ENCODE data around the gene SEMA3C. TPM values are rescaled to one million over a fixed set of nuclear protein-coding genes. Genes with fewer than 3 reads are reported as not detected.

Gene SEMA3C
- total RNA-seq, 2 donors from 2014 or later = 36.3 to 89.3 TPM

GRCh38 chr7:80896906-80897598 lies 21.8 kb downstream of the SEMA3C start:
- intact Hi-C loops (cut with DNase I) = no loop called here
- DNase-seq (ENCODE audit: low spot score) = no peak

GRCh38 chr7:80895056-80895455 lies 23.8 kb downstream of the SEMA3C start:
- no peak for DNase-seq (ENCODE audit: low spot score)
- intact Hi-C loops (cut with DNase I) = no loop called here

DNA sequence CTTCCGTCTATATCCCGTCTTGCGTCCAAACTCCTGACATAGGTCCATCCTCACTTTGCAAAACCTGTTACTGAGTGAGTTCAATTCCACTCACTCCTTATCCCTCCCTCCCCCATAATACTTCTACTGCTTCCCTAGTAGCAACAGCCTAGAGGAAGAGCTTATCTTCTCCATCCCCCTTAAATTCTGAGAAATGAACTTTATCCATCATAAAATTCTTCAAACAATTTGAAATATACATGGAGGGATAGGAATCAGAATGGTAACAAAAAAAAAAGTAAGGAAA lies 27.6 kb downstream of the SEMA3C start:
- intact Hi-C loops (cut with DNase I) = no loop called here
- no peak for DNase-seq (ENCODE audit: low spot score)

GRCh38 chr7:80890426-80891258 lies 28.2 kb downstream of the SEMA3C start:
- DNase-seq (ENCODE audit: low spot score) = no peak
- intact Hi-C loops (cut with DNase I) = no loop called here

- intact Hi-C loops (cut with DNase I) = no loop called here
- DNase-seq (ENCODE audit: low spot score) = no peak
Observed at GRCh38 chr7:80889525-80889924, 29.3 kb downstream of the SEMA3C start.

DNA sequence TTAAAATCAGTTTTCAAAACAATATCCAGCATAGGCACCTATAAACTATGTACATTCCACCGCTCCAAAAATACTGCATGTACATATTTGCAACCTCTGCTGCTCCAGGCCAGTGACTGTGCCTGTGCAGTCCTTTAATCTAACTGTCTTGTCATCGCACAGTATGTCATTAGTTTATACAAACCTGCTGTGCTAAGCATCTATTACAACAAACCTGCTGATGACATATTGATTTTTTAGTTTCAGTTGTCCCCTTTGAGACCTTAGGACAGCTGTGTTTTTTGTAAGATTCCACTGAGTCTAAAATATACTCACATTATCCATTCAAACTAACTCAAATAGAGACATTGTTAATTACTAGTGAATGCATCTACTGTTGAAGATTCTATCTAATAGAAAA lies 33.1 kb downstream of the SEMA3C start:
- no peak for DNase-seq (ENCODE audit: low spot score)
- intact Hi-C loops (cut with DNase I) = no loop called here

GRCh38 chr7:80884511-80885195 lies 34.2 kb downstream of the SEMA3C start:
- intact Hi-C loops (cut with DNase I) = no loop called here
- no peak for DNase-seq (ENCODE audit: low spot score)

DNA sequence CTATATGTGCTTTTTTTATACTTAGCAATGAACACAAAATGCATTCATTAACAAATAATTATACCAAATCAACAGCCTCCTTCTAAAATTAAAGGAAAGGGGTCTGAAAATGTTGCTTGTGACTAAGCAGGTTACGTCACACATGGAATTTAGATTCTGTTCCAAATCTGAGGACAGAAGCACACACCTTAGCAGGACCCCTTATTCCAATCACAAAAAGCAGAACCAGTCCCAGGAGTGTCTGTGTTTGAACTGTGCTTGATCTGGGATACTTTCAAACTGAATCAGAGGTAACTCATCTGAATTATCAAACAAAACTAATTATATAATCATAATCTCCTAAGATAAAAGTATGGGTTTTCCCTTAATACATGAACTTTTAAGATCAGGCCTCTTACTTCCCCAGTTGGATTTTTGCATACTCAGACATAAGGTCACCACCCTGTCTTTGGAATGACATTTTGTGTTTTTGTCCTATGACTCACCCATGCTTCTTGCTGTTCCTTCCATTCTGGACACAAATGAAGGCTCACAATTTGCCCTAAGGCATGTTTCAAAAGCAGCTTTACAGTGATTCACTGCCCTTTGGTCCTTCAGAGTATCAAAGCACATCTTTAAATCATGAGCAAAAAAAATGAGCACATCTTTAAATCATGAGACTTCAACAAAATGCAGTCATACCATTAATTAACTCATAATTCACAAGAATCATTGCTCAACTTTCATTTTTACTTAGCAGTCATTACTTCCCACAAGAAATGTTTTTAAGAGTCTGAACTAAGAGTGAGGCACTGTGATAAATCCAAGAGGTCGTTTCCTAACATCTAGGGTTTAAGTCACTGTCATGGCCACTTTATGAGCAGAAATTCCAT lies 35.5 kb downstream of the SEMA3C start:
- intact Hi-C loops (cut with DNase I) = no loop called here
- DNase-seq (ENCODE audit: low spot score) = no peak

GRCh38 chr7:80882213-80882801 lies 36.5 kb downstream of the SEMA3C start:
- intact Hi-C loops (cut with DNase I) = no loop called here
- DNase-seq (ENCODE audit: low spot score) = no peak

GRCh38 chr7:80881351-80881900 lies 37.4 kb downstream of the SEMA3C start:
- intact Hi-C loops (cut with DNase I) = no loop called here
- DNase-seq (ENCODE audit: low spot score) = no peak

DNA sequence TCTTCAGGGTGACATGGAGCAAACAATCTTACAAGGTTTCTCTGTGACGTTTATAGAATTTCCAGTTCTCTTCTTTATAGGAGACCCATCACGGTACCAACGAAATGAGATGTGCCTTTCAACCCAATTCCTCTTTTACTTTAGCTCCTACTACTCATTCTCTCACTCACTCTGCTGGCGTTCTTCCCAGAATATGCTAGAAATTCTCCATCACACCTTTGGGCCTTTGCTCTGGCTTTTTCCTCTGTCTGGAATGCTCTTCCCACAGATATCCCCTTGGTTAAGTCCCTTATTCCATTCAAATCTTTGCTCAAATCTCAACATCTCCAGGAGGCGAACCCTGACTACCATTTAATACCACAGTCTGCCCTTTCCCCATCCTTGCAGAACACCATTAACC lies 39.0 kb downstream of the SEMA3C start:
- intact Hi-C loops (cut with DNase I) = no loop called here
- DNase-seq (ENCODE audit: low spot score) = no peak

GRCh38 chr7:80876894-80877414 lies 41.9 kb downstream of the SEMA3C start:
- DNase-seq (ENCODE audit: low spot score) = no peak
- intact Hi-C loops (cut with DNase I) = no loop called here

GRCh38 chr7:80875537-80876120 lies 43.2 kb downstream of the SEMA3C start:
- no peak for DNase-seq (ENCODE audit: low spot score)
- intact Hi-C loops (cut with DNase I) = no loop called here

DNA sequence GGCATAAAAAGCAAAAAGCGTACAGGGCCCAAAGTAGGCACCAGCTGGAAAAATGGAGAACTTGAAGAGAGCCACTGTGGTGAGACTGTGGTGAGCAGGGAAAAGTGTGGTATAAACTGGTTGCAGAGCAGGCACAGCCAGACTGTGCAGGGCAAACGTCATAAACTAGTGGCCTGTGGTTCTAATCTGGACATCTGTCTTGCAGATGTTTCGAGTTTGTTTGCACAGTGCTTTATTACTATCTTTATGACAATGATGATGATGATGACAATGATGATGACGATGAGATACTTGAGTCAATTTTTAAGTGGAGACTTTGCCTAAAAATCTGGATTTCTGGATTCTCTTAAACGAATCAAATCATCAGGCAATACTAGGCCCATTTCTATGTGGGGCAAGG lies 45.7 kb downstream of the SEMA3C start:
- DNase-seq (ENCODE audit: low spot score) = no peak
- intact Hi-C loops (cut with DNase I) = no loop called here

GRCh38 chr7:80871228-80871627 lies 47.6 kb downstream of the SEMA3C start:
- intact Hi-C loops (cut with DNase I) = no loop called here

DNA sequence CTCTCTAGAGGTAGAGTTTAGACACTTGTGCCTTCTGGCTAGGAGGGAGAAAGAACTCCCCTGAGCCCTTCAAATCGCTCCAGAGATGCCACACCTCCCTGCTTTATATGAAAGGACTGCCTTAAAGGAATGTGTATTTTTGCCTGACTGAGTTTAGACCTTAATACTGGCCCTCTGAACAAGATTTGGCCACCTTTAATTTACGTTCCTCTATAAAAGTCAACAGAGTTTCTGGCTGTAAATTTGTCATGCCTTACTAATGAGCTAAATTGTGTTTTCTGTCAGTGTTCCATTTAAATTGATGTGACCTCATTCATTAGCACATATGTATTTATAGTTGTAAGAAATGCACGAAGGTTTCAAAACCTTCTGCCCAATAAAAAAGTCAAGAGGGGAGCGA lies 48.0 kb downstream of the SEMA3C start:
- intact Hi-C loops (cut with DNase I) = no loop called here
- no peak for DNase-seq (ENCODE audit: low spot score)

More at GRCh38 chr7:80871228-80871627, 47.6 kb downstream of the SEMA3C start:
- DNase-seq (ENCODE audit: low spot score) = no peak

DNA sequence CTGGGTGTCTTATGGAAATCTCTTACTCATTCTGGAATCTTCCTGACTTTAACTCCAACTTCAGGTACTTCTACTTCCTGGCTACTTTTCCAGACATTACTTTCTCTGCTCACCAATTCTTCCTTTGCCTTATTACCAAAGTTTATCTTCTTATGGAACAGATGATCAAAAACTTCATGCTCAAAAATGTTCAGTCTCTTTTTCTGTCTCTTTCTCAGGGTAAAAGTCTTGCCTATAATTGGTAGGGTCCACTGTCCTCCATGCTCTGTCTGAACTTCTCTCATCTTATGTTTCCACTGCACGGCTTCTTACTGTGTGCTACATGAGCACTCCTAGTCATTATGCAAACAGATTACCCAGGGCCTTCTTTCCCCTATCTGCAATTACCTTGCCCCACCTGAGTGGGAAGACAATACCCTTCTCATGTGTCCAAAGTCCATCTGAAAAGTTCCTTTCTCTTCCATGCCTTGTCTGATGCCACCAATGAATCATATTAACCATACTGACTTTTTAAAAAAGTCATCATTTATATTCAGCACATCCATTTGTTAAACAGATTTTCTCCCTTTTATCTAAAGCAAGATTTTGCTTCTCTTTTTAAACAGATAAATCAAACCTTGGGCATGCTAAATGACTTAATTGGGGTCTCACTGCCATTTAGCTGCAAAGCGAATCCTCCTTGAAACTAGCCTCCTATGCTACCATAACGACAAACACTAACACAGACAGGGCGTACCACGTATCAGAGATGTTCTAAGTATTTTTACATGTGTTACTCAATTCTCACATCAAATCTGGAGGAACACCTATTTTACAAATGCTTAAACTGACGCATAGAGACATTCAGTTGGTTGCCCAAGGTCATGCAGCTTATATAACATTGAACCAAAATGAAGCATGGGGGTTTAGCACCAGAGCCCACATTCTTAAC lies 48.8 kb downstream of the SEMA3C start:
- intact Hi-C loops (cut with DNase I) = no loop called here

More for the DNA sequence above, 48.8 kb downstream of the SEMA3C start:
- no peak for DNase-seq (ENCODE audit: low spot score)

Data from posterior vena cava (tissue), 2 donors.